ENCODE results near the gene EML5.
A peak's percentile ranks its signal among the peaks of the same experiment; 100 is the strongest.

Gene EML5

DNA sequence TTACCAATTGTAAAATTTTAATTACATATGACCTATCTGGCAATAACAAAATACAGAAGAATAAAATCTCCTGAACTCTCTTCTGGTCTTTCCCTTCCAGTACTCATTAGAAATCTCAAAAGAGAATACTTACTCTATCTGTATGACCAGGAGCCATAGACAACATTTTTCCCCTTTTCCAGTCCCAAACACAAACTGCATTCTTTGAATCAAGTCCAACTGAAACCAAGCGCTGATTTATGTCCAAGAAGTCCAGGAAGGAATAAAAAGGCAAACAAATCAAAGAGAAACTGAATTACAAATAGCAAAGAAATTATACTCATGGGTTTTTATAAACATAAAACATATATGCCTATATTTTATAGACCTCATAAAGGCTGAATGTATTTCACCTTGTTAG is 46.7 kb downstream of the EML5 start:
- Histone ChIP-seq H3K9me3 (no peaks in the 10 kb centered on the region), H3K4me3 (ENCODE audit: low read depth, low read length) (no peak overlapping the region), H3K4me1 (peaks cover 7% of the 10 kb centered on the region; the same call in 1 of the 2 replicates), H3K36me3 (peaks cover 78% of the 10 kb centered on the region), H3K27me3 (no peaks in the 10 kb centered on the region)
- no peak for DNase-seq
- TF ChIP-seq, protein P1, sequence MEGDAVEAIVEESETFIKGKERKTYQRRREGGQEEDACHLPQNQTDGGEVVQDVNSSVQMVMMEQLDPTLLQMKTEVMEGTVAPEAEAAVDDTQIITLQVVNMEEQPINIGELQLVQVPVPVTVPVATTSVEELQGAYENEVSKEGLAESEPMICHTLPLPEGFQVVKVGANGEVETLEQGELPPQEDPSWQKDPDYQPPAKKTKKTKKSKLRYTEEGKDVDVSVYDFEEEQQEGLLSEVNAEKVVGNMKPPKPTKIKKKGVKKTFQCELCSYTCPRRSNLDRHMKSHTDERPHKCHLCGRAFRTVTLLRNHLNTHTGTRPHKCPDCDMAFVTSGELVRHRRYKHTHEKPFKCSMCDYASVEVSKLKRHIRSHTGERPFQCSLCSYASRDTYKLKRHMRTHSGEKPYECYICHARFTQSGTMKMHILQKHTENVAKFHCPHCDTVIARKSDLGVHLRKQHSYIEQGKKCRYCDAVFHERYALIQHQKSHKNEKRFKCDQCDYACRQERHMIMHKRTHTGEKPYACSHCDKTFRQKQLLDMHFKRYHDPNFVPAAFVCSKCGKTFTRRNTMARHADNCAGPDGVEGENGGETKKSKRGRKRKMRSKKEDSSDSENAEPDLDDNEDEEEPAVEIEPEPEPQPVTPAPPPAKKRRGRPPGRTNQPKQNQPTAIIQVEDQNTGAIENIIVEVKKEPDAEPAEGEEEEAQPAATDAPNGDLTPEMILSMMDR (IDR thresholded peaks at IDR 0.05; ENCODE audit: low read depth, low read length) = no peak

DNA sequence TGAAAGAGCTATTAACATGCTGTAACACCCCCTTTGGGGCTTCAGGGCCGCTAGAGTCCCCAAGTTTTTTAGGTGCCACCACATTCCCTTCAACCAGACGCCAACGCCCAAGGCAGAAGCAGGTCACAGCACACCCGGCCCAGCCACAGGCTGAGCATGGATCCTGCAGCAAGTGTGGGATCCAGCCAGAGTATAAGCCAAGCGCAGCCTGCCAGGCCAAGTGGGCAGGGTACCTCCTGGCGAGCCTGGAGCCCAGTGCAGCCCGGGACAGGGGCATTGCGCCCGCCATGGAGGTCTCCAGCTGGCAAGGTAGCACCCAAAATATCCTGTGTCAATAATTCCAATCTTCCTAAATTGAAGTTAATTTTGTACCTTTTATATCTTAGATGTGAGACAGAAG is 55.5 kb downstream of the EML5 start:
- TF ChIP-seq, protein P1 (IDR thresholded peaks at IDR 0.05; ENCODE audit: low read depth, low read length) = no peak
- Histone ChIP-seq H3K36me3 (peaks cover 98% of the 10 kb centered on the region), H3K9me3 (0 out of 2 replicates have a peak, but pooled peaks cover 3% of the 10 kb centered on the region), H3K27me3 (no peaks in the 10 kb centered on the region), H3K4me1 (no peaks in the 10 kb centered on the region), H3K4me3 (ENCODE audit: low read depth, low read length) (no peak overlapping the region)
- no peak for DNase-seq

DNA sequence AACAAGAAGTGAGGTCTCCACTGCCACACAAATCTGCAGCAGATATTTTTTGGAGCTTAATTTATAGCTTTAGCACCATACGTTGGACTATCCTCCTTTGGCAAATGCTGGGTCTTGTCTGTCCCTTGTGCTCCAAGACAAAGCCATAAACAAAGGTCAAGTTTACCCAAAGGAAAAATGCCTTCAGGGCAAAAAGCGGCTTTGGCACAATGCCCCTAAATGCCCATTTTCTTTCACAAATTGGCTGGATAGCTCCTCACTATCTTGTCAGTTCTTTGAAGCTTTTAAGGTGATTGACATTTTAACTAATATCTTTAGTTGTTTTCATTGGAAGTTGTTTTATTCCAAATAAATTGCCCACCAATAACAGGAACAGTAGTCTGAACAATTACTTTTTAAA is 59.6 kb downstream of the EML5 start:
- Histone ChIP-seq H3K4me1 (no peaks in the 10 kb centered on the region), H3K27me3 (no peaks in the 10 kb centered on the region), H3K36me3 (peaks cover 93% of the 10 kb centered on the region), H3K4me3 (ENCODE audit: low read depth, low read length) (no peak overlapping the region), H3K9me3 (0 out of 2 replicates have a peak, but pooled peaks cover 3% of the 10 kb centered on the region)
- DNase-seq = no peak
- TF ChIP-seq, protein P1 (IDR thresholded peaks at IDR 0.05; ENCODE audit: low read depth, low read length) = 0 out of 2 replicates have a peak, but pooled peaks have one; percentile 2

DNA sequence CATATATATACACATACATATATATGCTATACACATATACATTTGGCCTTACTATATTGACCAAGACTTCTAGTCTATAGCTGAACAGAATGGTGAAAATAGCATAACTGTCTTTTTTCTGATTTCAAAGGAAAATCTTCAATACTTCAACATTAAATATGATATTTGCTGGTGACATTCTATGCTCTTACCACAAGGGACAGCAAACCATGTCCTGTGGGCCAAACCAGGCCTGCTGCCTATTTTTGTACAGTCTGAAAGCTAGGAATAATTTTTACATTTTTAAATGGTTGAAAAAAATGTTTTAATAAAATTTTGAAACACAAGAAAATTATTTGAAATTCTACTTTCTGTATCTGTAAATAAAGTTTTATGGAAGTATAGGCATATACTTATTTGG is 63.6 kb downstream of the EML5 start:
- TF ChIP-seq, protein P1 (IDR thresholded peaks at IDR 0.05; ENCODE audit: low read depth, low read length) = peak; percentile 55
- DNase-seq = no peak
- no peaks in the 10 kb centered on the region for H3K4me1 ChIP-seq
- H3K9me3 ChIP-seq = 0 out of 2 replicates have a peak, but pooled peaks cover 3% of the 10 kb centered on the region
- H3K27me3 ChIP-seq = no peaks in the 10 kb centered on the region
- no peak overlapping the region for H3K4me3 ChIP-seq (ENCODE audit: low read depth, low read length)
- peaks cover 93% of the 10 kb centered on the region for H3K36me3 ChIP-seq

DNA sequence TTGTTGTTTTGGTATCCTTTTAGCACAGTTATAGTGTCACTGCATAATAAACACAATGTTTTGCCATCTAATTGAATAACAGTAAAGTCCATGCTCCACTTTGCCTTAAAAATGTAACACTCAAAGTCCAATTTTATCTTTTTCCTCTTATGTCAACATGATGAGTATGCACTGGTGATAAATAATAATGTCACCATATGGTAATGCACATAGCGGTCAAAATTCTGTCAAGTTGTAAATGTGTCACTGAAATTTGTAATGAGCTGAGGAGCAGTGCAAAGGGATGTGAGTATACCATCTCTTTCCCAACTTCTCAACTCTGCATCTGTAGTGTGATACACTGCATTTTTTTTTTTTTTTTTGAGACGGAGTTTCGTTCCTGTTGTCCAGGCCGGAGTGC is 65.7 kb downstream of the EML5 start:
- H3K36me3 ChIP-seq = peaks cover 95% of the 10 kb centered on the region
- no peak for DNase-seq
- TF ChIP-seq, protein P1 (IDR thresholded peaks at IDR 0.05; ENCODE audit: low read depth, low read length) = no peak

DNA sequence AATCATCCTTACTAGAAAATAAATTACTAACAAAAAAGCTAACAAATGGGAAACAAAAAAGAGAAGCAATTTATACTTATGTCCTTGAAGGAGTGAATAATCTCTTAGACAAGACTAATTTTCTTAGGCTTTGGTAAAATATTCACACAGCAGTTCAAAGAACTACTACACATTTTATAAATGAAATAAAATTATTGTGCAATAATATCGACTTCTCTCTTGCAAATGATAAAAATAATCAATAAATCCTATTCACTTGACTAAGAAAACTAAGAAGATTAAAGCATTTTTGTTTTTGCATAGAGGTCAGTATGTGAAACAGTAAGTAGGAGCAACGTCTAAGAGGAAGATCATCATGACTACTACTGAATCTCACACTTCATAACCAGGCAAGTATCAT is 82.0 kb downstream of the EML5 start:
- DNase-seq = no peak
- H3K4me3 ChIP-seq (ENCODE audit: low read depth, low read length) = no peak overlapping the region
- H3K4me1 ChIP-seq = peaks cover 5% of the 10 kb centered on the region; the same call in 1 of the 2 replicates
- H3K27me3 ChIP-seq = no peaks in the 10 kb centered on the region
- peaks cover 93% of the 10 kb centered on the region for H3K36me3 ChIP-seq
- no peaks in the 10 kb centered on the region for H3K9me3 ChIP-seq
- TF ChIP-seq, protein P1 (IDR thresholded peaks at IDR 0.05; ENCODE audit: low read depth, low read length) = no peak

More for the DNA sequence above, 65.7 kb downstream of the EML5 start:
- no peaks in the 10 kb centered on the region for H3K9me3 ChIP-seq
- no peaks in the 10 kb centered on the region for H3K27me3 ChIP-seq
- H3K4me1 ChIP-seq = no peaks in the 10 kb centered on the region
- H3K4me3 ChIP-seq (ENCODE audit: low read depth, low read length) = no peak overlapping the region
